ENCODE measurements around the gene NOTUM. TPM values are rescaled to one million over a fixed set of nuclear protein-coding genes. Genes with fewer than 3 reads are reported as not detected.

Gene NOTUM
- total and polyA plus RNA-seq, 8 donors: 0.79 to 71.4 (median 65.1) TPM

- peaks cover 0 to 7% of the 10 kb centered on the region in 2 donors for H3K36me3 ChIP-seq
- peaks cover 0 to 27% of the 10 kb centered on the region in 2 donors for H3K4me1 ChIP-seq
- H3K9me3 ChIP-seq: no peaks in the 10 kb centered on the region
- DNase-seq (no peak), ATAC-seq (no peak)
- intact Hi-C loops (cut with DNase I): no loop called here
- peak overlapping the region in 1 of 2 donors; percentile 62 for H3K4me3 ChIP-seq
- peaks cover 0 to 52% of the 10 kb centered on the region in 2 donors for H3K27me3 ChIP-seq
- no peak overlapping the region for H3K27ac ChIP-seq
- no peak for TF ChIP-seq CTCF (IDR thresholded peaks at IDR 0.05)
These were observed 25.3 kb downstream of the NOTUM start for GRCh38 chr17:81935709-81936084.

DNA sequence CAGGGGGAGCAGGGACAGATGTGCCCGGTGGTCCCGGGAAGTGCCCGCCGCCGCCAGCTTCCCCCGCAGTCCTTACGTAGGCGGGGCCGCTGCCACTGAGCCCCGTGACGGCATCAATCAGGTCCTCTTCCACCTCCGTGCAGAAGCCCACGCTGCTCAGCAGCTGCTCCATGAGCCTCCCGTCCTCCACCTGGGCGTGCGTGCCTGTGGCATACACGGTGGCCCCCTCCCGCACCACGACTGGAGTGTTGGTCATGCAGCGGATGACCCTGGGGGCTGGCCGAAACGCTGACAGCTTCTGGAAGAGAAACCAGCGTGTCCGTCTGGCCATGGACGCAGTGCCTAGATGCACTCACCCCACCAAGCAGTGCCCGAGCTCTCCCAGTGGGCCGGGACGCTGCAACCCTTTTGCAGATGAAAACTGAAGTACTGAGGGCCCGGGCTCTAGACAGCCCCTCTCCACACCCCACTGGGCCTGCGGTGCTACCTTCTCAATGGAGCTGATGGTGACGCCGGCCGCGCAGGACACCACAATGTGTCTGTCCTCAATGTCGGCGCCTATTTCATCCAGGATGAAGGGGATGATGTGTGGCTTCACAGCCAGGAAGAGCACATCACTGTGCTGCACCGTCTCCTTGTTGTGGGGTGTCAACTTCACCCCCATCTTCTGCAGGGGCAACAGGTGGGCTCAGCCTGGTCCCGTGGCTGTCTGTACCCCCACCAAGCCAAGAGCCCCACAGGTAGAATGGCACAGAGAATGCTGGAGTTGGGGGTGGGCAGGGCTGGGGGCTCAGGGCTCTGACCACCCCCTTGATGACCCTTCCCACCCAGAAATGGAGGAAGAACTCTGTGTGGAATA, 25.9 kb downstream of the NOTUM start:
- Histone ChIP-seq H3K36me3 (peaks cover 0 to 7% of the 10 kb centered on the region in 2 donors), H3K9me3 (no peaks in the 10 kb centered on the region), H3K4me1 (peaks cover 0 to 27% of the 10 kb centered on the region in 2 donors), H3K27me3 (peaks cover 0 to 52% of the 10 kb centered on the region in 2 donors), H3K4me3 (no peak overlapping the region), H3K27ac (no peak overlapping the region)
- ATAC-seq (no peak), DNase-seq (peak in 1 of 4 donors; percentile 75)
- intact Hi-C loops (cut with DNase I): no loop called here
- no peak for TF ChIP-seq CTCF (IDR thresholded peaks at IDR 0.05)

- no peak overlapping the region for H3K27ac ChIP-seq
- peaks cover 0 to 53% of the 10 kb centered on the region in 2 donors for H3K27me3 ChIP-seq
- peak in 1 of 4 donors; percentile 70 for DNase-seq
- peaks cover 0 to 27% of the 10 kb centered on the region in 2 donors for H3K4me1 ChIP-seq
- no peaks in the 10 kb centered on the region for H3K9me3 ChIP-seq
- ATAC-seq: no peak
- H3K36me3 ChIP-seq: peaks cover 0 to 7% of the 10 kb centered on the region in 2 donors
- no peak overlapping the region for H3K4me3 ChIP-seq
- no peak for TF ChIP-seq CTCF (IDR thresholded peaks at IDR 0.05)
- intact Hi-C loops (cut with DNase I): no loop called here
These were observed 26.8 kb downstream of the NOTUM start for GRCh38 chr17:81934098-81934757.

DNA sequence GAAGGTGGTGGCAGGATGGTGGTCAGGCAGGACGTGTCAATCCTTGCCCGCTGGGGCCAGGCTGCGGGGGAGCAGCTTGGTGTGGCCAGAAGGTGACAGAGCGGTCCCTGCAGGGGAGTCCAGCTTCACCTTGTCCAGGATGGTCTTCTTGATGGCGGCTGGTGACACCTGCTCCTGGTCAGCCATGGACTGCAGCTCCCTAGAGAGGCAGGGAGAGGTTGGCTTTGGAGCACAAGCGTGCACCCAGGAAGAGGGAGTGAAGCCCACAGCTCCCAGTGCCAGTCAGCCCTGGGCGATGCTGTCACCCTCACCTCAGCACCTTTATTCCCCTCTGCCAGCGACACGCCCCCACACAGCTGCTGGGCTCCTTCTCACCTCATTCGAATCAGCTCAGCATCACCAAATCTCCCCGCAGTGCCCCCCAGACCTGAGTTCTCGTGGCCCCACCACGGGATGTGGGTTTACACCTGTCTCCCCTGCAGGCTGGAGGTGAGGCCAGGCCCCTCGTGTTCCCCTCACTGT, 27.7 kb downstream of the NOTUM start:
- no peak for TF ChIP-seq CTCF (IDR thresholded peaks at IDR 0.05)
- H3K4me3 ChIP-seq: no peak overlapping the region
- intact Hi-C loops (cut with DNase I): no loop called here
- peak in 1 of 4 donors; percentile 75 for DNase-seq
- H3K4me1 ChIP-seq: peaks cover 0 to 36% of the 10 kb centered on the region in 2 donors
- peaks cover 0 to 53% of the 10 kb centered on the region in 2 donors for H3K27me3 ChIP-seq
- H3K36me3 ChIP-seq: peaks cover 0 to 7% of the 10 kb centered on the region in 2 donors
- H3K9me3 ChIP-seq: no peaks in the 10 kb centered on the region
- ATAC-seq: no peak
- no peak overlapping the region for H3K27ac ChIP-seq
